K562 (cell line): ENCODE results near the gene SLC8A1. TPM values are rescaled to one million over a fixed set of nuclear protein-coding genes. Genes with fewer than 3 reads are reported as not detected.

Experiments used
- ATAC-seq: fragments of 200-7000 bp; cut with Tn5 transposase; 3 replicates; pipeline ENCODE4 v1.9.1; 2020; ENCODE audit warnings: moderate library complexity
- BruUV-seq: library from RNA; stranded (reverse); fragments of 400-500 nt; replicated peaks from 2 replicates; lab custom pipeline; 2021; lab: Mats Ljungman, UMichigan
- CTCF ChIA-PET: fragments of 300-600 bp; formaldehyde crosslinking; extraction: SDS; loops from one replicate; lab custom pipeline; 2021; ENCODE audit warnings: low intra/inter-chr PET ratio; lab: Yijun Ruan, JAX
- POLR2A ChIA-PET: fragments of 300-600, 350-650 bp; sonication (Branson Sonifier 250); formaldehyde crosslinking; extraction: SDS; loops from one replicate; lab custom pipeline; 2021; ENCODE audit warnings: antibody characterized with exemption, inconsistent platforms; lab: Yijun Ruan, JAX
- DNase-seq, 4 experiments: peaks; one replicate each; pipeline versions ENCODE4 v3.0.0 to v3.0.0-alpha.2; 2011 to 2018; ENCODE audit warnings: low spot score in 3 of 4, mixed read lengths in 3 of 4; ENCODE audit errors: extremely low read depth in 1 of 4
- FAIRE-seq: peaks from 2 replicates; lab custom pipeline; 2011; peaks lifted over from hg19 to GRCh38; lab: Jason Lieb, UNC
- H2AFZ ChIP-seq: 2 replicates; pipeline ENCODE4 v1.6.0; 2011; ENCODE audit warnings: low read depth, low read length, control low read depth, inconsistent platforms
- H3K27ac ChIP-seq: fragments of 200-600 bp; 3 replicates; pipeline ENCODE4 v1.8.0; 2011; ENCODE audit warnings: low read depth, mild to moderate bottlenecking, control low read depth, inconsistent platforms, low read length, moderate library complexity, mixed read lengths; ENCODE audit errors: extremely low read depth
- H3K27me3 ChIP-seq, 2 experiments: fragments of 300-600 bp in 1 of 2; 2 replicates in 1 of 2; 3 replicates in 1 of 2; pipeline versions ENCODE4 v1.6.0 to v1.8.0; 2011; ENCODE audit warnings: inconsistent platforms in 2 of 2, low read length in 2 of 2, mild to moderate bottlenecking in 1 of 2, mixed read lengths in 1 of 2, moderate library complexity in 1 of 2; ENCODE audit not compliant: control insufficient read depth in 2 of 2, insufficient read depth in 2 of 2
- H3K36me3 ChIP-seq: fragments of 300-600 bp; 3 replicates; pipeline ENCODE4 v1.8.0; 2011; ENCODE audit warnings: mild to moderate bottlenecking, low read length, inconsistent platforms; ENCODE audit not compliant: control insufficient read depth, insufficient read depth
- H3K4me1 ChIP-seq, 2 experiments: fragments of 200-600 bp in 1 of 2; replicated peaks in 1 of 2; 2 replicates in 1 of 2; 3 replicates in 1 of 2; pipeline versions ENCODE4 v1.5.1 to v1.8.0; 2011; ENCODE audit warnings: inconsistent platforms in 2 of 2, low read length in 2 of 2, mild to moderate bottlenecking in 1 of 2, mixed read lengths in 1 of 2, moderate library complexity in 1 of 2; ENCODE audit not compliant: control insufficient read depth in 2 of 2, insufficient read depth in 2 of 2
- H3K4me2 ChIP-seq: 2 replicates; pipeline ENCODE4 v1.6.1; 2011; ENCODE audit warnings: low read length, control low read depth, inconsistent platforms, mixed read lengths; ENCODE audit not compliant: insufficient read depth
- H3K4me3 ChIP-seq: fragments of 200-600 bp; sonication (generic), shearing (Covaris generic); 2 replicates; pipeline ENCODE4 v1.5.1; 2016; ENCODE audit warnings: control low read depth, inconsistent platforms
- H3K79me2 ChIP-seq: fragments of 200-600 bp; 3 replicates; pipeline ENCODE4 v1.8.0; 2011; ENCODE audit warnings: low read length, inconsistent platforms; ENCODE audit not compliant: control insufficient read depth, insufficient read depth
- H3K9ac ChIP-seq, 2 experiments: 2 replicates each; pipeline versions ENCODE4 v1.6.0 to v1.6.1; 2011; ENCODE audit warnings: low read depth in 2 of 2, low read length in 2 of 2, control low read depth in 1 of 2, inconsistent platforms in 1 of 2, mild to moderate bottlenecking in 1 of 2, mixed read lengths in 1 of 2; ENCODE audit not compliant: insufficient read depth in 1 of 2
- H3K9me1 ChIP-seq: one replicate; pipeline ENCODE4 v1.6.0; 2011; ENCODE audit warnings: inconsistent platforms, mild to moderate bottlenecking, low read length, moderate library complexity; ENCODE audit not compliant: control insufficient read depth, insufficient read depth
- H3K9me3 ChIP-seq: replicated peaks from 2 replicates; pipeline ENCODE4 v1.5.1; 2011; ENCODE audit warnings: low read depth, low read length, inconsistent platforms; ENCODE audit not compliant: control insufficient read depth, insufficient read depth
- H4K20me1 ChIP-seq: replicated peaks from 2 replicates; pipeline ENCODE4 v1.6.1; 2011; ENCODE audit warnings: low read length, inconsistent platforms, mixed read lengths; ENCODE audit not compliant: control insufficient read depth, insufficient read depth
- EWSR1 ChIP-seq: fragments of 450-650 bp; IDR thresholded peaks from 2 replicates; pipeline ENCODE4 v1.6.1; 2018; ENCODE audit warnings: borderline replicate concordance, mild to moderate bottlenecking, low read depth, moderate library complexity; ENCODE audit not compliant: partially characterized antibody
- HSF4 ChIP-seq: fragments of 250-450 bp; sonication (Bioruptor Pico); IDR thresholded peaks from 2 replicates; pipeline ENCODE4 v2.1.2; 2022; ENCODE audit warnings: mild to moderate bottlenecking, moderate library complexity, borderline replicate concordance
- KDM5B ChIP-seq: fragments of 200-600 bp; sonication (generic); IDR thresholded peaks from 2 replicates; pipeline ENCODE4 v1.6.1; 2012; ENCODE audit warnings: low read depth, mild to moderate bottlenecking, moderate library complexity, low read length, control low read depth, inconsistent platforms; ENCODE audit not compliant: insufficient replicate concordance
- POLR2G ChIP-seq: fragments of 200-400 bp; formaldehyde crosslinking; IDR thresholded peaks from 2 replicates; pipeline ENCODE4 v1.6.1; 2017; ENCODE audit warnings: low read depth, mild to moderate bottlenecking, antibody characterized with exemption, low read length, moderate library complexity
- SP2 ChIP-seq: IDR thresholded peaks from 2 replicates; pipeline ENCODE4 v1.6.1; 2011; ENCODE audit warnings: mild to moderate bottlenecking, low read depth, low read length, moderate library complexity; ENCODE audit not compliant: poor library complexity, severe bottlenecking; ENCODE audit errors: extremely low read depth
- SRSF3 ChIP-seq: fragments of 200-400 bp; formaldehyde crosslinking; IDR thresholded peaks from 2 replicates; pipeline ENCODE4 v1.6.1; 2016; ENCODE audit warnings: mild to moderate bottlenecking, low read length, moderate library complexity; ENCODE audit not compliant: insufficient read depth
- WGBS: fragments of 100-300 bp; shearing (Covaris generic); methylation state at CpG from one replicate; pipeline ENCODE4 v1.1.6; 2016; ENCODE audit warnings: low coverage, mixed read lengths; ENCODE audit not compliant: insufficient coverage; ENCODE audit errors: missing lambda C conversion rate; 5-methylcytosine and 5-hydroxymethylcytosine counted together
- in situ Hi-C: fragments of 300-500 bp; cut with MboI; formaldehyde crosslinking; loops from 4 replicates; pipeline ENCODE4 v1.15.0; 2018; ENCODE audit warnings: inconsistent platforms, mixed read lengths
- intact Hi-C: fragments of 100-400 bp; cut with micrococcal nuclease; formaldehyde crosslinking; loops from 2 replicates; pipeline ENCODE4 v1.14.2; 2022
- polyA plus RNA-seq, 8 experiments: library from polyadenylated mRNA; depleted of rRNA in 4 of 8; stranded (reverse) in 5 of 8; unstranded in 3 of 8; fragments of >200 nt; fragmentation: Nextera tagmentation in 2 of 8; fragmentation: Illumina TruSeq in 1 of 8; extraction: Ambion mirVana in 2 of 8; extraction: Trizol in 1 of 8; gene quantifications; 2 replicates each; pipeline versions ENCODE4 v1.2.1 to v1.2.3, GENCODE V29; 2011 to 2014; ENCODE audit warnings: inconsistent platforms in 1 of 8, missing spikeins in 1 of 8
- total RNA-seq, 7 experiments: library from RNA; depleted of rRNA in 6 of 7; stranded (reverse); fragments of >200 nt in 6 of 7; fragmentation: Illumina TruSeq in 2 of 7; extraction: Trizol in 2 of 7; gene quantifications; 2 replicates each; pipeline versions ENCODE4 v1.2.1 to v1.2.3, GENCODE V29; 2011 to 2021; ENCODE audit warnings: low replicate concordance in 1 of 7
- TF ChIP-seq, protein P1 (sequence below): fragments of 200-800 bp; sonication (Bioruptor generic); IDR thresholded peaks from 2 replicates; pipeline ENCODE4 v1.6.1; 2017; ENCODE audit warnings: missing genetic modification characterization, missing compliant biosample characterization

The SLC8A1 gene
- total and polyA plus RNA-seq, 9 of the 15 experiments (the other 6 are each of a cell fraction or from before 2014, with no cell fraction given) = not detected

GRCh38 chr2:40300391-40300790, 151.5 kb downstream of the SLC8A1 start:
- FAIRE-seq (no peak), ATAC-seq (no peak), DNase-seq (no peak)
- no peak overlapping the region for H3K9ac ChIP-seq
- no peaks in the 10 kb centered on the region for H3K36me3 ChIP-seq
- POLR2A ChIA-PET = no interaction called here
- no peaks in the 10 kb centered on the region for H3K4me1 ChIP-seq
- no peak overlapping the region for H2AFZ ChIP-seq
- no peaks in the 10 kb centered on the region; the same call in 1 of the 2 replicates for H3K9me3 ChIP-seq
- no peaks in the 10 kb centered on the region for H3K79me2 ChIP-seq
- intact Hi-C loops = no loop called here
- no peaks in the 10 kb centered on the region for H4K20me1 ChIP-seq
- in situ Hi-C loops = no loop called here
- CTCF ChIA-PET = no interaction called here
- H3K4me2 ChIP-seq = no peak overlapping the region
- TF ChIP-seq, protein P1, sequence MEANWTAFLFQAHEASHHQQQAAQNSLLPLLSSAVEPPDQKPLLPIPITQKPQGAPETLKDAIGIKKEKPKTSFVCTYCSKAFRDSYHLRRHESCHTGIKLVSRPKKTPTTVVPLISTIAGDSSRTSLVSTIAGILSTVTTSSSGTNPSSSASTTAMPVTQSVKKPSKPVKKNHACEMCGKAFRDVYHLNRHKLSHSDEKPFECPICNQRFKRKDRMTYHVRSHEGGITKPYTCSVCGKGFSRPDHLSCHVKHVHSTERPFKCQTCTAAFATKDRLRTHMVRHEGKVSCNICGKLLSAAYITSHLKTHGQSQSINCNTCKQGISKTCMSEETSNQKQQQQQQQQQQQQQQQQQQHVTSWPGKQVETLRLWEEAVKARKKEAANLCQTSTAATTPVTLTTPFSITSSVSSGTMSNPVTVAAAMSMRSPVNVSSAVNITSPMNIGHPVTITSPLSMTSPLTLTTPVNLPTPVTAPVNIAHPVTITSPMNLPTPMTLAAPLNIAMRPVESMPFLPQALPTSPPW (CRISPR knock-in tag) = no peak
- no peak for TF ChIP-seq EWSR1
- no peak for TF ChIP-seq KDM5B
- TF ChIP-seq HSF4 (CRISPR knock-in tag) = no peak
- TF ChIP-seq POLR2G = no peak
- TF ChIP-seq SP2 = no peak
- TF ChIP-seq SRSF3 = no peak
- 1% methylated on average over 6 of the region's 6 CpGs for WGBS
- BruUV-seq = no TSS peak
- H3K27ac ChIP-seq = no peak overlapping the region
- no peaks in the 10 kb centered on the region for H3K27me3 ChIP-seq
- no peaks in the 10 kb centered on the region for H3K9me1 ChIP-seq
- no peak overlapping the region for H3K4me3 ChIP-seq
